MCF 10A (cell line): Measurements from ENCODE around the gene RGS11. TPM values are rescaled to one million over a fixed set of nuclear protein-coding genes. Genes with fewer than 3 reads are reported as not detected.

Experiments
- BruUV-seq: library from RNA; stranded (reverse); fragments of 400-500 nt; replicated peaks from 2 replicates; lab custom pipeline; 2021; lab: Mats Ljungman, UMichigan
- CTCF ChIA-PET: fragments of 300-600 bp; sonication (Branson Sonifier 250); formaldehyde crosslinking; extraction: SDS; loops from one replicate; lab custom pipeline; 2021; ENCODE audit warnings: antibody characterized with exemption, inconsistent platforms; lab: Yijun Ruan, JAX
- POLR2A ChIA-PET: fragments of 300-600, 350-650 bp; sonication (Branson Sonifier 250); formaldehyde crosslinking; extraction: SDS; loops from one replicate; lab custom pipeline; 2020; ENCODE audit warnings: antibody characterized with exemption, inconsistent platforms; lab: Yijun Ruan, JAX
- DNase-seq: peaks from one replicate; pipeline ENCODE4 v3.0.0-alpha.2; 2018; ENCODE audit not compliant: unreplicated experiment
- H3K27ac Mint-ChIP-seq: one replicate; pipeline ENCODE4 v1.8.0; 2022; ENCODE audit warnings: mild to moderate bottlenecking, low read depth, mixed read lengths; ENCODE audit not compliant: unreplicated experiment
- H3K27me3 Mint-ChIP-seq: one replicate; pipeline ENCODE4 v1.8.0; 2022; ENCODE audit warnings: mixed read lengths; ENCODE audit not compliant: insufficient read depth, unreplicated experiment
- H3K36me3 Mint-ChIP-seq: one replicate; pipeline ENCODE4 v1.8.0; 2022; ENCODE audit warnings: mild to moderate bottlenecking, moderate library complexity, mixed read lengths; ENCODE audit not compliant: insufficient read depth, unreplicated experiment
- H3K4me1 Mint-ChIP-seq: one replicate; pipeline ENCODE4 v1.8.0; 2022; ENCODE audit warnings: mixed read lengths; ENCODE audit not compliant: insufficient read depth, unreplicated experiment
- H3K4me3 Mint-ChIP-seq: one replicate; pipeline ENCODE4 v1.8.0; 2022; ENCODE audit warnings: mild to moderate bottlenecking, moderate library complexity, mixed read lengths; ENCODE audit not compliant: unreplicated experiment
- H3K9me3 Mint-ChIP-seq: one replicate; pipeline ENCODE4 v1.8.0; 2022; ENCODE audit warnings: mixed read lengths; ENCODE audit not compliant: unreplicated experiment
- intact Hi-C: fragments of 100-400 bp; cut with micrococcal nuclease; formaldehyde crosslinking; loops from 2 replicates; pipeline ENCODE4 v1.14.1; 2022
- total RNA-seq: library from RNA; stranded (reverse); gene quantifications from 2 replicates; pipeline ENCODE4 v1.2.3, GENCODE V29; 2022
- TF ChIP-seq, protein P1 (sequence below): fragments of 200-600 bp; IDR thresholded peaks from one replicate; pipeline ENCODE4 v1.8.0; 2022; ENCODE audit warnings: antibody characterized with exemption, mild to moderate bottlenecking; ENCODE audit not compliant: unreplicated experiment

Gene RGS11
- total RNA-seq, 1 experiment from 2014 or later = 1.7 TPM

DNA sequence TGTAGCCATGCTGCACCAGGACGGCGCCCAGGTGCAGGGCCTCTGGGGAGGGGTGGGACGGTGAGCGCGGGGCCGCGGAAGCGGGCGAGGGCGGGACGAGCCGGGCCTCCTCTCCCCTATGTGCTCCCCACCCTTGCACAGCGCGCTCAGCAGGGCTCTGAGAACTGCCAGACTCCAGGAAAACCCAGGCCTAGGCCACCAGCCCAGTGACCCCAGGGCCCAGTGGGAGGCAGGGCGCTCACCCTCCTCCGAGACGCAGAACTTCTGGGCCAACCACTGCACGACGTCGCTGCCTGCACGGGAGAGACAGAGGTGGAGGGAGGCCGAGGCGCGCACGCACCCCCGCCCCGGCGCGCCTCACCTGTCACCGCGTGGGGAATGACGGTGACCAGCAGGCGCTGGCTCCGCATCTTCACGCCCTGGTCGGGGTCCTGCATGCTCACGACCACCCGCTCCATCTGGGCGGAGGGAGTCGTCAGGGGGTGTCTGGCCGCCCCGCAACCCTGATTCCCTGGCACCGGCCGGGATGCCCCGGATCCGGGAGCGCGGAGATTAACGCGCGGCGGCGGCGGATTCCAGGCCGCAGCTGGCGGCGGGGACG is 603 bp downstream of the RGS11 start:
- H3K9me3 Mint-ChIP-seq = no peaks in the 10 kb centered on the region
- peaks cover 4% of the 10 kb centered on the region for H3K4me1 Mint-ChIP-seq
- H3K27me3 Mint-ChIP-seq = no peaks in the 10 kb centered on the region
- H3K4me3 Mint-ChIP-seq = no peak overlapping the region
- no TSS peak for BruUV-seq
- no peak overlapping the region for H3K27ac Mint-ChIP-seq
- POLR2A ChIA-PET = no interaction called here
- intact Hi-C loops = no loop called here
- CTCF ChIA-PET = no interaction called here
- H3K36me3 Mint-ChIP-seq = no peaks in the 10 kb centered on the region
- no peak for DNase-seq
- TF ChIP-seq, protein P1, sequence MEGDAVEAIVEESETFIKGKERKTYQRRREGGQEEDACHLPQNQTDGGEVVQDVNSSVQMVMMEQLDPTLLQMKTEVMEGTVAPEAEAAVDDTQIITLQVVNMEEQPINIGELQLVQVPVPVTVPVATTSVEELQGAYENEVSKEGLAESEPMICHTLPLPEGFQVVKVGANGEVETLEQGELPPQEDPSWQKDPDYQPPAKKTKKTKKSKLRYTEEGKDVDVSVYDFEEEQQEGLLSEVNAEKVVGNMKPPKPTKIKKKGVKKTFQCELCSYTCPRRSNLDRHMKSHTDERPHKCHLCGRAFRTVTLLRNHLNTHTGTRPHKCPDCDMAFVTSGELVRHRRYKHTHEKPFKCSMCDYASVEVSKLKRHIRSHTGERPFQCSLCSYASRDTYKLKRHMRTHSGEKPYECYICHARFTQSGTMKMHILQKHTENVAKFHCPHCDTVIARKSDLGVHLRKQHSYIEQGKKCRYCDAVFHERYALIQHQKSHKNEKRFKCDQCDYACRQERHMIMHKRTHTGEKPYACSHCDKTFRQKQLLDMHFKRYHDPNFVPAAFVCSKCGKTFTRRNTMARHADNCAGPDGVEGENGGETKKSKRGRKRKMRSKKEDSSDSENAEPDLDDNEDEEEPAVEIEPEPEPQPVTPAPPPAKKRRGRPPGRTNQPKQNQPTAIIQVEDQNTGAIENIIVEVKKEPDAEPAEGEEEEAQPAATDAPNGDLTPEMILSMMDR = no peak

DNA sequence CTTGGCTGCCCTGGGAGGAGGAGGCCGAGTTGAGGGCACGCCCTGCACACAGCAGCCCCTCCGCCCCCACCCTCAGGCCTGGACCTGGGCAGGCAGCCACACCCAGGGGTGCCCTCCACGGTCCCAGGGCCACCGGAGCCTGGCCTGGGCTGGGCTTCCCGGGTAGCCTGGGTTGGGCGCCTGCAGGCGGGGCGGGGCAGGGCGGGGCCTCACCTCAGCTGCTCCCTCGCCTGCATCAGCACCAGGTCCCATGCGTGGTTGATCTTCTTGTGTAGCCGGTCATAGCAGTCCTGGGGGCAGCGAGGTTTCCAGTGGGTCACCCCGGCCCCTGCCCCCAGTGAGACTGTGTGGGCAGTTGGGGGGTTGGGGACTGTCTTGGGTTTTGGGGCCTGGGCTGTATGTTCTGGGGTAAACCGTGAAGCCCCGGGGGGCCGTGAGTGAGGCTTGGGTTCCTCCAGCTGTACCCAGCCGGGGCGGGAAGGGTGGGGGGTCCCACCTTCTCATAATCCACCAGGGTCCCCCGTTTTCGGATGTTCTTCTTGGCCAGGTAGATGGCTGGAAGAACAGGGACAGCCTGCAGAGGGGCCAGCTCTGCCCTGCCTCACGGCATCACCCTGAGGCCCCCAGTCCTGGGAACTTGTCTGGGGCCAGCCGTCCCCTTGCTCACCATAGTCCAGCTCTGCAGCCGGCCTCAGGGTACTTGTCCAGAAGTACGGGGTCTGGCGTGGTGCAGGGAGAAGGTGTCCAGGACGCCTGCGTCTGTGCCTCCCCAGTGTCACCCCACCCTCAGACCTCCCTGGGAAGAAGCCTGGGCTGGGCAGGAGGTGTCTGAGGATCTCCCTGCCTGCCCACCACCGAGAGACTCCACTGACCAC is 2.0 kb downstream of the RGS11 start:
- no peaks in the 10 kb centered on the region for H3K36me3 Mint-ChIP-seq
- no peak overlapping the region for H3K27ac Mint-ChIP-seq
- DNase-seq = no peak
- no TSS peak for BruUV-seq
- POLR2A ChIA-PET = no interaction called here
- H3K27me3 Mint-ChIP-seq = no peaks in the 10 kb centered on the region
- no peak overlapping the region for H3K4me3 Mint-ChIP-seq
- no peaks in the 10 kb centered on the region for H3K9me3 Mint-ChIP-seq
- no peaks in the 10 kb centered on the region for H3K4me1 Mint-ChIP-seq
- CTCF ChIA-PET = no interaction called here
- intact Hi-C loops = no loop called here
- TF ChIP-seq, protein P1 = no peak

DNA sequence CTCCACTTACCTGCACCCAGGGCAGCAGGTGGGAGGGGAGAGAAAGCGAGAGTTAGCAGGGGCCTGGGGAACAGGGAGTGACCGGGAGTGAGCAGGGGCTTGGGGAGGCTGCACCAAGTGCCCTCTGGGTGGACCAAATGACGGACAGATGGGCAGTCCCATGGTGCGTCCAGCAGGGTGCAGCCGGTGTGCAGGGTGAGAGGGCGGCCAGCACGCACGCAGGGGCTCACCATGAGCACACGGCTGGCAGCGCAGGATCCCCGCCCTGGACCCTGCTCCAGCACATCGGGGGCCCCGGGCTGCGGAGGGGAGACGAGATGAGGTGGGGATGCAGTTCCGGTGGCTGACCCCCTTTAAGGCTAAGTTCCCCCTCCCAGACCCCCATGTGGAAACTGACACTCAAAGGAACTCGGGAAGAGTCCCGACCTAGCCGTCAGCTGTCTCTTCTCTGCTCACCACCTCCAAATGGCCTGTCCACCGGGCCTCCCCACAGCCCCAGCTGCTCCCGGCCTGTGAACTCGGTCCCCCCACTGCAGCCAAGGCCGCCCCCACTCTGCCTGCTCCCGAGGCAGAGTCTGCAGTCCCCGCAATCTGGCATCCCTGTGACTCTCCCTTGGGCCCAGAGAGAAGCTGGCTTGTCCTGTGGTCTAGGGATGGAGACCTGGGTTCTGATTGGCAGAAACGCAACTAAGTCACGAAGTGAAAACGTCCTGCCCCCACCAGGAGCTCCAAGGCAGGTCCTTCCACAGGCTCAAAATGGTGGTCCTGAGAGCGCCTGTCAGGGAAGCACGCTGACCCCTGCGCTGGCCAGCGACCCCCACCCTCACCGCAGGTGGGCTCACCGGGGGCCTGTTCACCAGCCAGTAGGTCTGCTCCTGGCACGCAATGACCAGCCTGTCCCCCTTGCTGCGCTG is 2.9 kb downstream of the RGS11 start:
- Mint-ChIP-seq H3K36me3 (no peaks in the 10 kb centered on the region), H3K27ac (no peak overlapping the region)
- CTCF ChIA-PET = no interaction called here

More for the DNA sequence above, 2.9 kb downstream of the RGS11 start:
- no peaks in the 10 kb centered on the region for H3K9me3 Mint-ChIP-seq
- H3K4me3 Mint-ChIP-seq = no peak overlapping the region
- TF ChIP-seq, protein P1 = no peak
- no TSS peak for BruUV-seq
- POLR2A ChIA-PET = no interaction called here
- intact Hi-C loops = no loop called here
- DNase-seq = no peak
- H3K27me3 Mint-ChIP-seq = no peaks in the 10 kb centered on the region
- peaks cover 6% of the 10 kb centered on the region for H3K4me1 Mint-ChIP-seq
